Heart left ventricle (tissue), 13 donors: ENCODE results near the gene CRIP3.

Experiments used
- POLR2A ChIP-seq, 2 donors: fragments of 450-650 bp; IDR thresholded peaks; one replicate each; pipeline ENCODE4 v1.6.1; 2017; ENCODE audit warnings: antibody characterized with exemption in 2 of 2, mild to moderate bottlenecking in 2 of 2, moderate library complexity in 2 of 2
- TF ChIP-seq, protein P1 (sequence below), 12 donors: fragments of 200-600 bp; sonication (generic) in 4 of 12; IDR thresholded peaks; one replicate each; pipeline versions ENCODE4 v1.5.0 to v1.8.0; 2018 to 2022; ENCODE audit warnings: antibody characterized with exemption in 12 of 12, mild to moderate bottlenecking in 5 of 12
- donor health status: ischemic (EF 13 %, LVEDD 7.1; RV severe dilation, severe dysfunction).
- donor health status: DM: no; HTN: yes; CAD: no.
- donor health status: DM: no; HTN: no; CAD: no.
- donor health status: ischemic (EF 25% LVEDD 6.9; RV normal size, moderate dysfunction).
- donor health status: ischemic (EF 25% LVEDD 5.7; RV mildly dilated, moderate dysfunction).
- donor health status: ischemic (EF 35%, LVEDD 5.7; RV mildly dilated, moderate dysfunction).
- donor health status: nonischemic (EF 11% LVEDD 7.7; RV severe dilation, severe dysfunction).
- donor health status: DM: yes; HTN: yes; CAD: no.
- donor health status: PGD.
- donor health status: ischemic (EF 29% LVEDD 5.4; RV normal size, mild dysfunction).
- donor health status: nonischemic (EF 23%, LVEDD 6.1; RV moderate dilation, normal function).

- TF ChIP-seq, protein P1, sequence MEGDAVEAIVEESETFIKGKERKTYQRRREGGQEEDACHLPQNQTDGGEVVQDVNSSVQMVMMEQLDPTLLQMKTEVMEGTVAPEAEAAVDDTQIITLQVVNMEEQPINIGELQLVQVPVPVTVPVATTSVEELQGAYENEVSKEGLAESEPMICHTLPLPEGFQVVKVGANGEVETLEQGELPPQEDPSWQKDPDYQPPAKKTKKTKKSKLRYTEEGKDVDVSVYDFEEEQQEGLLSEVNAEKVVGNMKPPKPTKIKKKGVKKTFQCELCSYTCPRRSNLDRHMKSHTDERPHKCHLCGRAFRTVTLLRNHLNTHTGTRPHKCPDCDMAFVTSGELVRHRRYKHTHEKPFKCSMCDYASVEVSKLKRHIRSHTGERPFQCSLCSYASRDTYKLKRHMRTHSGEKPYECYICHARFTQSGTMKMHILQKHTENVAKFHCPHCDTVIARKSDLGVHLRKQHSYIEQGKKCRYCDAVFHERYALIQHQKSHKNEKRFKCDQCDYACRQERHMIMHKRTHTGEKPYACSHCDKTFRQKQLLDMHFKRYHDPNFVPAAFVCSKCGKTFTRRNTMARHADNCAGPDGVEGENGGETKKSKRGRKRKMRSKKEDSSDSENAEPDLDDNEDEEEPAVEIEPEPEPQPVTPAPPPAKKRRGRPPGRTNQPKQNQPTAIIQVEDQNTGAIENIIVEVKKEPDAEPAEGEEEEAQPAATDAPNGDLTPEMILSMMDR (IDR thresholded peaks at IDR 0.05), result no peak
- TF ChIP-seq POLR2A (IDR thresholded peaks at IDR 0.05), result no peak
Measured at GRCh38 chr6:43273707-43274106, 34.9 kb downstream of the CRIP3 start.
